Measurements from ENCODE around the gene C2orf42. TPM values are rescaled to one million over a fixed set of nuclear protein-coding genes. Genes with fewer than 3 reads are reported as not detected.
A peak's percentile ranks its signal among the peaks of the same experiment; 100 is the strongest.

C2orf42 gene
- total RNA-seq, 1 donor from 2014 or later: 25.4 TPM

DNA sequence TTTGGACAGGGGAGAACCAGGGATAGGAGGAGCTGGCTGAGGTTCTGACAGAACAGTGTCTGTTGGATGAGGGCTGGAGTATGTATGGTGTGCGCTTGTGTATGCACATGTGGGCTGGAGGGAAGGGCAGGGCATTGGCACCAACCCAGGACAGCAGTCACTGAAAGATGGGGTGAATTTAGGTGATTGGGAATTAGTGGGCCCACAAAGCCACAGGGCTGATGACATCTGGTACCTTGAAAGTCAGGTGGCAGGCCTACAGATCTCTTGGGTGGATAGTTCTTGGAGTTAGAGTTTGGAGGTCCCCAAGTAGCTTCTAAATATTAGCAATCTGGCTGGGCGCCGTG, 45.7 kb downstream of the C2orf42 start:
- H3K27me3 Mint-ChIP-seq (ENCODE audit: insufficient read depth, low read depth): peaks cover 11% of the 10 kb centered on the region
- Histone ChIP-seq H3K9ac (no peak overlapping the region), H3K4me3 (no peak overlapping the region), H3K4me2 (no peak overlapping the region), H4K20me1 (ENCODE audit: low read depth) (no peaks in the 10 kb centered on the region), H3K36me3 (no peaks in the 10 kb centered on the region), H2AFZ (replicated peaks) (no peak overlapping the region), H3F3A (ENCODE audit: low read depth) (peaks cover 30% of the 10 kb centered on the region), H3K4me1 (peaks cover 16% of the 10 kb centered on the region), H3K27ac (no peak overlapping the region), H3K79me2 (ENCODE audit: low read depth) (no peaks in the 10 kb centered on the region), H3K9me3 (ENCODE audit: low read depth) (no peaks in the 10 kb centered on the region), H3K27me3 (no peaks in the 10 kb centered on the region)
- H3K9me3 Mint-ChIP-seq: peaks cover 3% of the 10 kb centered on the region
- H3K36me3 Mint-ChIP-seq: peaks cover 10% of the 10 kb centered on the region
- H3K27ac Mint-ChIP-seq: peak overlapping the region; percentile 80
- DNase-seq (ENCODE audit: low spot score): no peak
- peak overlapping the region; percentile 24 for H3K4me3 Mint-ChIP-seq
- H3K4me1 Mint-ChIP-seq: peaks cover 30% of the 10 kb centered on the region
- no peak for TF ChIP-seq CTCF (IDR thresholded peaks at IDR 0.05)
- no peak for TF ChIP-seq EZH2phosphoT487 (IDR thresholded peaks at IDR 0.05)
- TF ChIP-seq EZH2 (IDR thresholded peaks at IDR 0.05): no peak

GRCh38 chr2:70144443-70145143, 46.2 kb downstream of the C2orf42 start:
- Histone ChIP-seq H3K36me3 (no peaks in the 10 kb centered on the region), H3F3A (ENCODE audit: low read depth) (peaks cover 30% of the 10 kb centered on the region), H3K4me1 (peaks cover 16% of the 10 kb centered on the region), H3K9ac (no peak overlapping the region), H3K27me3 (no peaks in the 10 kb centered on the region), H3K79me2 (ENCODE audit: low read depth) (no peaks in the 10 kb centered on the region), H3K9me3 (ENCODE audit: low read depth) (no peaks in the 10 kb centered on the region), H3K4me3 (no peak overlapping the region), H3K27ac (no peak overlapping the region), H3K4me2 (no peak overlapping the region), H4K20me1 (ENCODE audit: low read depth) (no peaks in the 10 kb centered on the region), H2AFZ (replicated peaks) (no peak overlapping the region)
- Mint-ChIP-seq H3K27ac (peak overlapping the region; percentile 80), H3K9me3 (peaks cover 6% of the 10 kb centered on the region), H3K4me3 (peak overlapping the region; percentile 24), H3K36me3 (peaks cover 5% of the 10 kb centered on the region), H3K4me1 (peaks cover 33% of the 10 kb centered on the region), H3K27me3 (ENCODE audit: insufficient read depth, low read depth) (peaks cover 11% of the 10 kb centered on the region)
- DNase-seq (ENCODE audit: low spot score): no peak
- no peak for TF ChIP-seq CTCF (IDR thresholded peaks at IDR 0.05)

DNA sequence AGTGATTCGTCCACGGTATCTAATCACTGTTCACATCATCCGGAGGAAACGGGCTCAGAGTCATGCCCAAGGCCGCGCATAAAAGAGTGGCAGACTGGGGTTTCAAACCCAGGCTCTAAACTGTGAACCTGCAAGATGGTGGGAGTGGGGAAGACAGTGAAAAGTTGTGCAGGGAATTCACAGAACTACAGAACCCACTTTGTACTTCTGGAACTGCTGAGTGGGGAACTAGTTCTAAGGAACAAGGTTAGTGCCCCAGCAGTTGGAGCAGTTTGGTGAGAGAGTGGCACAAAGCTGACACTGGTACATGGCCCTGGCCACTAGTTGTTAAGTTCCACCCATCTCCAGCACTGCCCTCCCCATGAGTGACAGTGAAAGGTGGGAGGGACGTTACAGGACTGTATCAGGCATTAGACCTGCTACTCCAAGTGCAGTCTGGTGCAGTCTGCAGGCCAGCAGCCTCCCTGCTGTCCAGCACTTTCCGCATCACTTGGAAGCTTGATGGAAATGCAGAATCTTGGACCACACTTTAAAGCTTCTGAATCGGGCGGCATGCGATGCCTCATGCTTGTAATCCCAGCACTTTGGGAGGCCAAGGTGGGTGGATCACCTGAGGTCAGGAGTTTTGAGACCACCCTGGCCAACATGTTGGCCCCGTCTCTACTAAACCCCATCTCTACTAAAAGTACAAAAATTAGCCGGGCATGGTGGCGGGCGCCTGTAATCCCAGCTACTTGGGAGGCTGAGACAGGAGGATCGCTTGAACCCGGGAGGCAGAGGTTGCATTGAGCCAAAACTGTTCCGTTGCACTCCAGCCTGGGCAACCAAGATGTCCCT, 47.3 kb downstream of the C2orf42 start:
- Histone ChIP-seq H2AFZ (replicated peaks) (no peak overlapping the region), H3K36me3 (no peaks in the 10 kb centered on the region), H3K9me3 (ENCODE audit: low read depth) (no peaks in the 10 kb centered on the region), H3F3A (ENCODE audit: low read depth) (peaks cover 30% of the 10 kb centered on the region), H3K4me1 (peaks cover 16% of the 10 kb centered on the region), H3K4me2 (peak overlapping the region; percentile 77), H3K4me3 (peak overlapping the region; percentile 46), H3K9ac (peak overlapping the region; percentile 66), H4K20me1 (ENCODE audit: low read depth) (no peaks in the 10 kb centered on the region), H3K27ac (no peak overlapping the region), H3K27me3 (no peaks in the 10 kb centered on the region), H3K79me2 (ENCODE audit: low read depth) (no peaks in the 10 kb centered on the region)
- Mint-ChIP-seq H3K9me3 (peaks cover 6% of the 10 kb centered on the region), H3K4me1 (peaks cover 33% of the 10 kb centered on the region), H3K4me3 (peak overlapping the region; percentile 64), H3K36me3 (no peaks in the 10 kb centered on the region), H3K27me3 (ENCODE audit: insufficient read depth, low read depth) (peaks cover 11% of the 10 kb centered on the region), H3K27ac (peak overlapping the region; percentile 90)
- TF ChIP-seq CTCF (IDR thresholded peaks at IDR 0.05): no peak
- TF ChIP-seq EZH2 (IDR thresholded peaks at IDR 0.05): no peak
- peak; percentile 24 for DNase-seq (ENCODE audit: low spot score)
